GM19438 (cell line): Measurements from ENCODE around the gene CNMD.
"Not testable (repeated sequence)": the region's sequence is repeated elsewhere in the genome, so short reads cannot be mapped to it uniquely, and the experiment has no call there.

ENCODE experiments used
- ATAC-seq: cut with Tn5 transposase; IDR thresholded peaks from one replicate; pipeline ENCODE4 v1.9.1; 2021; ENCODE audit warnings: low read depth; ENCODE audit not compliant: unreplicated experiment

Gene CNMD

GRCh38 chr13:52746141-52746540 is 6.5 kb upstream of the CNMD start:
- no peak for ATAC-seq

- ATAC-seq = no peak
These were observed 5.3 kb upstream of the CNMD start for GRCh38 chr13:52744842-52745375.

DNA sequence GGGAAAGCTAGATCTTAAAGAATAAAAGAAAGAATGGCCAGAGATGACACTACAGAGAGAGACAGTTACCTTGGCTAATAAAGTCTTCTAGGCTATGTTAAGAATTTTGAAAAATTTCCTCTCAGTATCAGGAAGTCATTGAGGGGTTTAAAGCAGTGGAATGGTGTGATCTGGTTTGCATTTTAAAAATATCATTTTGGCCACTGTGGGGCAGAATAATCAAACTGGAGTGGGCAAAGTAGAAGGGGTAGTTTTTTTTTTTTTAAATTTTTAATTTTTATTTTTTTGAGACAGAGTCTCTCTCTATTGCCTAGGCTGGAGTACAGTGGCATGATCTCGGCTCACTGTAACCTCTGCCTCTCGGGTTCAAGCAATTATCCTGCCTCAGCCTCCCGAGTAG is 4.4 kb upstream of the CNMD start:
- ATAC-seq = no peak

- no peak for ATAC-seq
These were observed 3.9 kb upstream of the CNMD start for GRCh38 chr13:52743569-52743968.

- ATAC-seq = peak; percentile 55
These were observed 727 bp downstream of the CNMD start for GRCh38 chr13:52738719-52739467.

- ATAC-seq = no peak
These were observed 1.7 kb downstream of the CNMD start for GRCh38 chr13:52737965-52738364.

- no peak for ATAC-seq
These were observed 2.2 kb downstream of the CNMD start for GRCh38 chr13:52737451-52737850.

DNA sequence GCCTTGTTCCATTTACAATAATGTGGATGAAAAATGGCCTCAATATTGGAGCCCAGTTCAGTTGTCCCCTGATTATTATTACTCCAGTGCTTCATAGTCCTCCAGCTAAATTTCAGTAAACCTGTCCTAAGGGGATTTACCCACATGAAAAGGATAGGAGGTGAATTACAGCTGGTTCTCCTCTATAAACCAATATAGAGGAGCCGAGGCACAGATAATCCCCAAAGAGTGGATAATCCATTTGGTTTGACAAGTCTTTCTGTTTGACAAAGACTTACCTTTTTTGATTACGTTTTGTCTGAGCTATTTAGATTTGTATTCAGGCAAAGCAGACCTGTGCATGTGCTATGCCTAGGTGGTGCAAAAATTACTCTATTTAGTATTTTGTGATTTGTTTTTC is 2.7 kb downstream of the CNMD start:
- no peak for ATAC-seq

DNA sequence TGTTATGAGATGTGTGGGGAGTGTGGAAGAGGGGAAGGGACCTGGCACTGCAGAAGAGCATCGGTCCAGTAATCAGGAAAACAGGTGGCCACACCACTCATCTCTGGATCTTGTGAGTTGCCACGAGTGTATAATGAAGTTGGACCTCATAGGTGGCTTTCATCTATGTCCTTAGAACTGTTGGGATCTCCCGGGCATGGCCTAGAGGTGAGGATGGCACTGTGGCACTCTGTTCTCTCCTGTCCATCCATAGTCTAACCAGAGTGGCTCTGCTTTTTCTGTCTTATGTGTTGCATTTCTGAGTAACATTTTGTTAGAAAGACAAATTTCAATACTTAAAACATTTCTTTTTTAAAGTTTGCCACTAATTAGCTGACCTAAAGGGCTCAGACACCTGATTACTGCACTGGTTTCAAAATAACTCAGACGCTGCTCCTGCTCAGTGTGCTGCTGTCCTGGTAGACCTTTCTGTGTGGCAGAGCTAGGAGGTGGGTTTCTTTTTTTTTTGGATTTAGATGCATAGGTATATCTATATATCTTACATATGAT is 5.5 kb downstream of the CNMD start:
- no peak for ATAC-seq

DNA sequence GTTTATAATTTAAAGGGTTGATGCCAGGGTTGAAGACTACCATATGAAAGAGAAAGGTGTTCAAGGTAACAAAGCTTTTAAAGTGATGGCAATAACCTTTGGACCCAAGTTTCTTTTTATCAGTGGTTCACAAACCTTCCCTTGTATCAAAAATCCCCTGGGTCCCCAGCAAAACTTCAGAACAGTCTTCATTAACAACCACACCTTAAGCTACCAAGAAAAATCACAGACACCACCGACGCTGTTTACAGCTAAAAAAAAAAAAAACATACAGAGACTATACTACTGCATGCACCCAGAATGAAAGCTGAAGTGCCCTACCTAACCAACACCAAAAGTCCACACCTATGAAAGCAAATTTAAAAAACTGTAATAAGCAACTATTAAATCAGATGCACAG is 13.4 kb downstream of the CNMD start:
- ATAC-seq = no peak

GRCh38 chr13:52725302-52725701 is 14.3 kb downstream of the CNMD start:
- no peak for ATAC-seq

DNA sequence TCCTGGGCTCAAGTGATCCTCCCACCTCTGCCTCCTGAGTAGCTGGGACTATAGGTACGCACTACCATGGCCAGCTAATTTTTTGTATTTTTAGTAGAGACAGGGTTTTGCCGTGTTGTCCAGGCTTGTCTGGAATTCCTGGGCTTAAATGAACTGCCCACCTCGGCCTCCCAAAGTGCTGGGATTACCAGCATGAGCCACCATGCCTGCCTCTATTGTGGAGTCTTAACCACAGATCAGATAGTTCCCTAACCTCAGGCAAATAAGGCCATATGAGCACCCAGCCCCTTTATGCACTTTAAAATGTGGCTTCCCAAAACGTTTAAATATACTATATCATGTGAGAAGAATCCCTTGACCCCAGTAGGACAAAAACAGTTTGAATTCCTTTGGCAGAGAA is 16.4 kb downstream of the CNMD start:
- no peak for ATAC-seq

GRCh38 chr13:52721356-52721755 is 18.3 kb downstream of the CNMD start:
- not testable (repeated sequence) for ATAC-seq

DNA sequence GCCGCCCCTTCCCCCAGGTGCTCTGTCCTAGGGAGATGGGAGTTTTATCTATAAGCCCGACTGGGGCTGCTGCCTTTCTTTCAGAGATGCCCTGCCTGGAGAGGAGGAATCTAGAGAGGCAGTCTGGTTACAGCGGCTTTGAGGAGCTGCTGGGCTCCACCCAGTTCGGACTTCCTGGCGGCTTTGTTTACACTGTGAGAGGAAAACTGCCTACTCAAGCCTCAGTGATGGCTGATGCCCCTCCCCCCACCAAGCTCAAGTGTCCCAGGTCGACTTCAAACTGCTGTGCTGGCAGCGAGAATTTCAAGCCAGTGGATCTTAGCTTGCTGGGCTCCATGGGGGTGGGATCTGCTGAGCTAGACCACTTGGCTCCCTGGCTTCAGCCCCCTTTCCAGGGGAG is 18.7 kb downstream of the CNMD start:
- not testable (repeated sequence) for ATAC-seq

DNA sequence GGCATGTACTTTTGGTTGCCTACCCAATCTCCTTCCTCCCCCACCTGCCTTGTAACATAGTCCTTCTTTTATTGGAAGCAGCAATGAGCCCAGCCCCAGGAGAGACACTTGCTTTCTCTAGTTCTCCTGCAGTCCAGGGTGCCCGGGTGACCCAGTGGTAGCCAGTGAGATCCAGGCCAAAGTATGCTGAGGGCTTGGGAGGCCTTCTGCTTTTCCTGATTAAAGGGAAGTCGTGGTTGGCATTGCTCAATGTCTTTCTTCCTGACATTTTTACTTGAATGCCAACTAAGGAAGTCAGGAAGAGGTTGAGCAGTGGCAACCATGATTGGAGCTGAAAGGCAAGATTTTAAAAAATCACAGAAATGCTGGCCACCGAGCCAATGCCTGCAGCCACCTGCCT is 25.7 kb downstream of the CNMD start:
- ATAC-seq = no peak

GRCh38 chr13:52712385-52712784 is 27.2 kb downstream of the CNMD start:
- ATAC-seq = no peak

DNA sequence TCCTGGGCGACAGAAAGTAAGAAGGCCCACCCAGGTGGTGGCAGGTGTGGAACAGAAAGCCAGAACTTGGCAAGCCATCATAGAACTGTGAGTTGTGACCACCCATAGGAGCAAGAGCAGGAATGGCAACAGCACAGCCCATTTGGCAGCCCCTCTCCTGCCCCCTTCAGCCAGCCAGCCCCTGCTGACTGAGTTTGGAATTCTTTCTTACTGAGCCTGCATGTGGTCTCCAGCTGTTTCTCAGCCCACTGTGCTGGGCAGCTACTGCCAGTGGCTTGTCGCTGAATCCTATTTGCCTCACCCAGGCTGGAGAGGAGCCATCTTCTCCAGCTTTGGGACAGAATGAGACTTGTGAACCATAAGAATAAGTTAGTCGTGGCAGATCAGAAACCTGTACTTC is 28.3 kb downstream of the CNMD start:
- ATAC-seq = no peak

DNA sequence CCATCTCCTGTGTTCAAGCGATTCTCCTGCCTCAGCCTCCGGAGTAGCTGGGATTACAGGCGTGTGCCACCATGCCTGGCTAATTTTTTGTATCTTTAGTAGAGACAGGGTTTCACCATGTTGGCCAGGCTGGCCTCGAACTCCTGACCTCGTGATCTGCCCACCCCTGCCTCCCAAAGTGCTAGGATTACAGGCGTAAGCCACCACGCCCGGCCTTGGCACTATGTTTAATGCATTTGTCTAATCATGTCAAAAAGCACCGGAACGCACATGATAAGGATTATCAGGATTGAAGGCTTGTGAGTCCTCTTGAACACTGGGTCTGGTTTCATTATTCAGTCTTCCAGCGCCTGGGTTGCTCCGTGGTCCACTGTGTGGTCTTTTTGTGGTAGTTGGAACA is 31.4 kb downstream of the CNMD start:
- not testable (repeated sequence) for ATAC-seq

DNA sequence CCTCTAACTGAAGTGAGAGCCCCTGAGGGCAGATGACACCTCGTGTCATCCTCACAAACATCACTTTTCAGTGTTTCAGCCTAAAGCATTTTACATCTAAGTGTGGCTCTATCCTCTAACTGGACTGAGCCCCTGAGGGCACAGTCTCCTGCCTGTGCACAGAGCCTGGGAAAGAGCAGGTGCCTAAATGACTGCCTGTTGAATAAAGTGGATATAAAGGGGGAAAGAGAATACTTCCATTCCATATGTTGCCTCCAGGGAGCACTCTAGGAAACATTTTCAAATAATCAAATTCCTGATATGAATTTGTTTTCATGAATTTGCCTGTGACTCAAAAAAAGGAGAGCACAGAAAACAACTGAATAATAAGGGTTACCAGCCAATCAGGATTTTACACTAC is 32.2 kb downstream of the CNMD start:
- no peak for ATAC-seq

DNA sequence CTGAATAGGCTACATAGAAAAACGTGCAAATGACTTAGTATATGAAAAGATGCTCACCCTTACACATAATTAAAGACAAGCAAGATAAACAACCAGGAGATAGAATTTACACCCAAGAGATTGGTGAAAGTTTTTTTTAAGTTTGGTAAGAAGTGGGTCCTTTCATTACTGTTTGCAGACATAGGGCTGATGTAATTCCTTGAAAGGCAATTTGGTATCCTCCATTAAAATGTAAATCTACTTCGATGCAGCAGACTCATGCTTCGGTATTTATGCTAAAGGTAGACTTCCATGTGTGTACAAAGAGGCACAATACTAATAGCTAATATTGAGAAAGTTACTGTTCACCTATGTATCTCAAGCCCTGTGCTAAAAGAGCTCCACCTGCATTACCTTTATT is 33.5 kb downstream of the CNMD start:
- no peak for ATAC-seq

- no peak for ATAC-seq
These were observed 36.1 kb downstream of the CNMD start for GRCh38 chr13:52703482-52703881.

DNA sequence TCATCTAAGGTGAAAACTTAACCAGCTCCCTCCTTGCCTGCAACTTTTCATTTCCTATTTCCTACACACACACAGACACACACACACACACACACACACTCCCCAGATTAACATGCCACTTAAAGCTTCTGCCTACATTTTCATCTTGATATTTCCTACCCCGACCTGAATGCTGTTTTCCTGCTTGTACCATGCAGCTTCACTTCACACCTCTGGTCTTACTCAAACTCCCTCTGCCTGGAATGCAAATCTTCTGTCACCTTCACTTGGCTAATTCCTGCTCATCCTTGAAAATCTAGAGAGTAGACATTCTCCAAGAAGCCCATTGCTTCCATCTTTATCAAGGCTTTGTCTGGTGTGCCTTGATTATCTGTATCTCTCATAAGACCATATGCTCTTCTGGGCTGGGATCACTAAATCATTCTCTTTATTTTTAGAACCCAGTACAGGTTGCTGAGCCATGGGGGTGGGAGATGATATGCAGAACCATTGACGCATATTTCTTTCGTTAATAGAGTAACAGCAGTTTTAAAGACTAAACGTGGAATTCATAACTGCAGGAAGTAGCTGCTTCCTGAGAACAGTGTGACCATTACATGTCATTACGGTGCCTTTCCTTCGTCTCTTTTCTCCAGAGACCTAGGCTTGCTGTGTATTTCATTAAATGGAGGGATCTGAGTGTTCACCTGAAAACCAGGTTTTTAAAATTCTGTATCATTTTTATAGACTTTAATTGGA is 37.7 kb downstream of the CNMD start:
- no peak for ATAC-seq
